Lung (tissue), 12 donors: Measurements from ENCODE around the gene SLC2A8. TPM values are rescaled to one million over a fixed set of nuclear protein-coding genes. Genes with fewer than 3 reads are reported as not detected.

Source experiments
- ATAC-seq: fragments of 200-7000 bp; cut with Tn5 transposase; one replicate; pipeline ENCODE4 v1.9.1; 2020; ENCODE audit warnings: moderate number of reproducible peaks; ENCODE audit not compliant: insufficient read depth, low FRiP score
- DNase-seq, 3 donors: peaks; one replicate each; pipeline ENCODE4 v3.0.0-alpha.2; 2013 to 2017
- H3K27ac ChIP-seq, 2 donors: one replicate each; pipeline ENCODE4 v1.5.1; 2013; ENCODE audit warnings: mild to moderate bottlenecking in 2 of 2, moderate library complexity in 2 of 2, control low read depth in 1 of 2, inconsistent platforms in 1 of 2, low read depth in 1 of 2, low read length in 1 of 2
- H3K27me3 ChIP-seq, 3 donors: one replicate each; pipeline ENCODE4 v1.5.1; 2013; ENCODE audit warnings: low read length in 2 of 3; ENCODE audit not compliant: control insufficient read depth in 3 of 3, insufficient read depth in 3 of 3
- H3K36me3 ChIP-seq, 4 donors: one replicate each; pipeline ENCODE4 v1.5.1; 2013; ENCODE audit warnings: low read length in 4 of 4, mild to moderate bottlenecking in 1 of 4, moderate library complexity in 1 of 4; ENCODE audit not compliant: control insufficient read depth in 4 of 4, insufficient read depth in 4 of 4
- H3K4me1 ChIP-seq, 5 donors: one replicate each; pipeline ENCODE4 v1.5.1; 2013; ENCODE audit warnings: low read length in 5 of 5, mild to moderate bottlenecking in 2 of 5, moderate library complexity in 1 of 5; ENCODE audit not compliant: control insufficient read depth in 5 of 5, insufficient read depth in 5 of 5
- H3K4me3 ChIP-seq: one replicate; pipeline ENCODE4 v1.5.1; 2013; ENCODE audit warnings: mild to moderate bottlenecking, control low read depth, moderate library complexity
- H3K9ac ChIP-seq, 2 donors: one replicate each; pipeline ENCODE4 v1.5.1; 2013; ENCODE audit warnings: low read length in 2 of 2, control low read depth in 1 of 2; ENCODE audit not compliant: insufficient read depth in 1 of 2
- H3K9me3 ChIP-seq, 4 donors: one replicate each; pipeline ENCODE4 v1.5.1; 2013; ENCODE audit warnings: low read length in 3 of 4, mild to moderate bottlenecking in 1 of 4, moderate library complexity in 1 of 4; ENCODE audit not compliant: control insufficient read depth in 4 of 4, insufficient read depth in 3 of 4
- WGBS, 2 donors: extraction: QIAGEN DNeasy Blood & Tissue Kit; methylation state at CpG; one replicate each; pipeline ENCODE4 v1.1.7; 2013; 5-methylcytosine and 5-hydroxymethylcytosine counted together
- polyA plus RNA-seq, 2 donors: library from polyadenylated mRNA; stranded (reverse); fragments of 200-250 nt; gene quantifications; one replicate each; pipeline ENCODE4 v1.2.1, GENCODE V29; 2013
- total RNA-seq, 2 donors: library from RNA; depleted of rRNA in 1 of 2; stranded (reverse); fragments of >200 nt in 1 of 2; gene quantifications; one replicate each; pipeline ENCODE4 v1.2.1, GENCODE V29; 2014 to 2021
- TF ChIP-seq, protein P1 (sequence below): IDR thresholded peaks from 2 replicates; pipeline ENCODE4 v1.5.1; 2012; ENCODE audit warnings: mild to moderate bottlenecking; ENCODE audit errors: control extremely low read depth, extremely low read depth
- donor health status: control.
- donor health status: control.
- donor health status: Bipolar disorder and iron deficiency.
- donor health status: healthy.
- donor health status: DM: yes; HTN: yes; CAD: no.

SLC2A8 gene
- total and polyA plus RNA-seq, 4 donors: 8.9 to 18.8 (median 16.3) TPM

DNA sequence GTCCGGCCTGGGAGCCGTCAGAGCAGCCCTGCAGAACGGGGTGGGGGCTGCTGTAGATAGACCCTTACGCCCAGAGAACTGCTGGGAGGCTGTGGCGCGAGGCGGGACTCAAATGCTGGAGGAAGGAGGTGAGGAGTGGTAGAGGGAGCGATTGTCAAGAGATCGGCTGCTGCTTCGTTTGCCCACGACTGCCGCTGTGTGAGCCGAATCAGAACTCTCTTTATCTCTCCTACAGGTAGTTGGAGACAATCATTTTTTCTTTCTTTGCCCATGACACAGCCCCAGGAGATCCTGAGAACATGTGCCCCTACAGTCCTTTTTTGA is 27.7 kb downstream of the SLC2A8 start:
- TF ChIP-seq, protein P1, sequence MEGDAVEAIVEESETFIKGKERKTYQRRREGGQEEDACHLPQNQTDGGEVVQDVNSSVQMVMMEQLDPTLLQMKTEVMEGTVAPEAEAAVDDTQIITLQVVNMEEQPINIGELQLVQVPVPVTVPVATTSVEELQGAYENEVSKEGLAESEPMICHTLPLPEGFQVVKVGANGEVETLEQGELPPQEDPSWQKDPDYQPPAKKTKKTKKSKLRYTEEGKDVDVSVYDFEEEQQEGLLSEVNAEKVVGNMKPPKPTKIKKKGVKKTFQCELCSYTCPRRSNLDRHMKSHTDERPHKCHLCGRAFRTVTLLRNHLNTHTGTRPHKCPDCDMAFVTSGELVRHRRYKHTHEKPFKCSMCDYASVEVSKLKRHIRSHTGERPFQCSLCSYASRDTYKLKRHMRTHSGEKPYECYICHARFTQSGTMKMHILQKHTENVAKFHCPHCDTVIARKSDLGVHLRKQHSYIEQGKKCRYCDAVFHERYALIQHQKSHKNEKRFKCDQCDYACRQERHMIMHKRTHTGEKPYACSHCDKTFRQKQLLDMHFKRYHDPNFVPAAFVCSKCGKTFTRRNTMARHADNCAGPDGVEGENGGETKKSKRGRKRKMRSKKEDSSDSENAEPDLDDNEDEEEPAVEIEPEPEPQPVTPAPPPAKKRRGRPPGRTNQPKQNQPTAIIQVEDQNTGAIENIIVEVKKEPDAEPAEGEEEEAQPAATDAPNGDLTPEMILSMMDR: no peak
- Histone ChIP-seq H3K36me3 (peaks cover 0 to 6% (median 4%) of the 10 kb centered on the region in 4 donors), H3K9ac (peak overlapping the region; percentile 55 to 69), H3K4me3 (peak overlapping the region; percentile 66), H3K27ac (peak overlapping the region; percentile 67 to 86), H3K27me3 (no peaks in the 10 kb centered on the region), H3K4me1 (peaks cover 0 to 19% (median 10%) of the 10 kb centered on the region in 5 donors), H3K9me3 (no peaks in the 10 kb centered on the region)
- DNase-seq (no peak), ATAC-seq (no peak)
- 0% methylated on average over 13 of the region's 13 CpGs for WGBS, 2 donors

DNA sequence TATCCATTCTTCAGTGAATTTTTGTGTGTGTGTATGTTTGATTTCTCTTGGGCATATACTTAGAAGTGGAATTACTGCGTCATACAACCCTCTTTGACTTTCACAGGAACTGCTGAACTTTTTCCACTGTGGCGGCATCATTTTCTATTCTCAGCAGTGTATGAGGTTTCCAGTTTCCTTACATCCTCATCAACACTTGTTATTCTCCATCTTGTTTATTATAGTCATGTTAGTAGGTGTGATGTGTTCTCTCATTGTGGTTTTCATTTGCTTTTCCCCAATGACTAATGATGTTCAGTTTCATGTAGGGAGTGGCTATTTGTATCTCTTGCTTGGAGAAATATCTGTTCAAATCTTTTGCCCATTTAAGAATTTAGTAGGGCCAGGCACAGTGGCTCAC is 29.8 kb downstream of the SLC2A8 start:
- Histone ChIP-seq H3K4me3 (no peak overlapping the region), H3K27me3 (no peaks in the 10 kb centered on the region), H3K27ac (no peak overlapping the region), H3K4me1 (peaks cover 0 to 19% (median 10%) of the 10 kb centered on the region in 5 donors), H3K9me3 (no peaks in the 10 kb centered on the region), H3K9ac (no peak overlapping the region), H3K36me3 (peaks cover 3 to 12% (median 8%) of the 10 kb centered on the region in 4 donors)
- 86 to 94% methylated on average over 2 of the region's 2 CpGs for WGBS, 2 donors
- no peak for ATAC-seq
- DNase-seq: no peak
- TF ChIP-seq, protein P1: no peak

DNA sequence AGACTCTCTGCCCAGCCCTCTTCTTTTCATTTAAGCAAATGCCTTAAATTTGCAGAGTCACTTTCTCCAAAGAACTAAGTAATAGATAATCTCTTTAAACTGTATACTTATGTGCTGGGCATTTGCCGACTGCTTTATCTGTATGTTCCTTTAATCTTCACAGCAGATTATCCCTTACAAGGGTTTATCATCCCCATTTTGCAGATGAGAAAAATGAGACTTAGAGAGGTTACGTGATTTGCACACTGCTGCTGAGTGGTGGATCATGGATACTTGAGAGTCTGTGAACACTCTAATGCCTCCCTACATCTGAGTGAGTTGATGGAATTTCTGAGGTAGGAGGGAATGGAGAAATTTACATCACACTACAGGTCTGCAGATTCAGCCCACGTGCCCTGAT is 31.4 kb downstream of the SLC2A8 start:
- TF ChIP-seq, protein P1: no peak
- Histone ChIP-seq H3K4me3 (no peak overlapping the region), H3K9me3 (no peaks in the 10 kb centered on the region), H3K27me3 (no peaks in the 10 kb centered on the region), H3K27ac (no peak overlapping the region), H3K9ac (no peak overlapping the region), H3K4me1 (peaks cover 0 to 7% (median 3%) of the 10 kb centered on the region in 5 donors), H3K36me3 (peaks cover 6 to 16% (median 11%) of the 10 kb centered on the region in 4 donors)
- DNase-seq (no peak), ATAC-seq (no peak)
- WGBS, 2 donors: 93 to 96% methylated on average over 3 of the region's 3 CpGs

DNA sequence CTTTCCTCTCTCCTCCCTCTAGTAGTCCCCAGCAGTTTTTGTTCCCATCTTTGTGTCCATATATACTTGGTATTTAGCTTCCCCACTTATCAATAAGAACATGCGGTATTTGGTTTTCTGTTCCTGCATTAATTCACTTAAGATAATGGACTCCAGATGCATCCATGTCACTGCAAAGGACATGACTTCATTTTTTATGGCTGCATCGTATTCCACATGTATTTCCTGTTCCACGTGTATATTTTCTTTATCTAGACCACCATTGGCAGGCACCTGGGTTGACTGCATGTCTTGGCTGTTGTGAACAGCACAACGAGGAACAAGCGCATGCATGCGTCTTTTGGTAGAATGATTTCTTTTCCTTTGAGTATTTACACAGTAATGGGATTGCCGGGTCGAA is 33.4 kb downstream of the SLC2A8 start:
- H3K36me3 ChIP-seq: peaks cover 17 to 31% (median 21%) of the 10 kb centered on the region in 4 donors
- WGBS, 2 donors: 94 to 97% methylated on average over 8 of the region's 8 CpGs

More for the DNA sequence above, 33.4 kb downstream of the SLC2A8 start:
- Histone ChIP-seq H3K9ac (no peak overlapping the region), H3K27ac (no peak overlapping the region), H3K9me3 (no peaks in the 10 kb centered on the region), H3K4me3 (no peak overlapping the region), H3K4me1 (peaks cover 0 to 4% (median under 1%) of the 10 kb centered on the region in 5 donors), H3K27me3 (no peaks in the 10 kb centered on the region)
- TF ChIP-seq, protein P1: no peak
- DNase-seq (no peak), ATAC-seq (no peak)
